Mesenchymal stem cell (in vitro differentiated cells and primary cell): Measurements from ENCODE around the gene KIF26B.

Source experiments
- DNase-seq: peaks from one replicate; pipeline ENCODE4 v3.0.0-alpha.2; 2013
- H2AFZ ChIP-seq: one replicate; pipeline ENCODE4 v1.6.1; 2013; ENCODE audit warnings: low read depth, mild to moderate bottlenecking, control low read depth, inconsistent platforms, low read length, moderate library complexity
- H2AK5ac ChIP-seq: 2 replicates; pipeline ENCODE4 v1.6.1; 2013; ENCODE audit warnings: low read length, moderate library complexity, mild to moderate bottlenecking, inconsistent platforms; ENCODE audit not compliant: severe bottlenecking
- H2BK120ac ChIP-seq: one replicate; pipeline ENCODE4 v1.6.1; 2013; ENCODE audit warnings: low read depth, mild to moderate bottlenecking, inconsistent platforms, low read length, moderate library complexity
- H2BK12ac ChIP-seq, 2 experiments: one replicate each; pipeline ENCODE4 v1.6.1; 2013; ENCODE audit warnings: inconsistent platforms in 2 of 2, low read length in 2 of 2, mild to moderate bottlenecking in 2 of 2, moderate library complexity in 2 of 2, control low read depth in 1 of 2
- H2BK15ac ChIP-seq: one replicate; pipeline ENCODE4 v1.6.1; 2013; ENCODE audit warnings: mild to moderate bottlenecking, low read depth, inconsistent platforms; ENCODE audit not compliant: poor library complexity, severe bottlenecking
- H2BK5ac ChIP-seq: 2 replicates; pipeline ENCODE4 v1.6.1; 2013; ENCODE audit warnings: low read depth, mild to moderate bottlenecking, low read length, control low read depth, inconsistent platforms; ENCODE audit not compliant: poor library complexity, severe bottlenecking
- H3K14ac ChIP-seq, 2 experiments: one replicate each; pipeline ENCODE4 v1.6.1; 2013; ENCODE audit warnings: inconsistent platforms in 2 of 2, low read length in 2 of 2, control low read depth in 1 of 2, mild to moderate bottlenecking in 1 of 2, moderate library complexity in 1 of 2
- H3K18ac ChIP-seq, 2 experiments: one replicate each; pipeline ENCODE4 v1.6.1; 2013; ENCODE audit warnings: inconsistent platforms in 2 of 2, low read length in 2 of 2, control low read depth in 1 of 2, low read depth in 1 of 2, mild to moderate bottlenecking in 1 of 2
- H3K23ac ChIP-seq, 2 experiments: one replicate each; pipeline ENCODE4 v1.6.1; 2013; ENCODE audit warnings: inconsistent platforms in 2 of 2, low read length in 2 of 2, mild to moderate bottlenecking in 2 of 2, moderate library complexity in 2 of 2, control low read depth in 1 of 2
- H3K27ac ChIP-seq: 2 replicates; pipeline ENCODE4 v1.5.1; 2013; ENCODE audit warnings: mild to moderate bottlenecking, moderate library complexity, low read length, control low read depth, inconsistent platforms; ENCODE audit not compliant: poor library complexity, severe bottlenecking
- H3K27me3 ChIP-seq, 2 experiments: 2 replicates each; pipeline versions ENCODE4 v1.6.1 to v1.7.0; 2013; ENCODE audit warnings: low read length in 2 of 2, mild to moderate bottlenecking in 2 of 2, moderate library complexity in 2 of 2, control low read depth in 1 of 2, inconsistent platforms in 1 of 2; ENCODE audit not compliant: control insufficient read depth in 1 of 2, insufficient read depth in 1 of 2
- H3K36me3 ChIP-seq, 2 experiments: 2 replicates each; pipeline versions ENCODE4 v1.6.1 to v1.7.0; 2013; ENCODE audit warnings: low read length in 2 of 2, control low read depth in 1 of 2, inconsistent platforms in 1 of 2, low read depth in 1 of 2, mild to moderate bottlenecking in 1 of 2; ENCODE audit not compliant: insufficient read depth in 2 of 2, control insufficient read depth in 1 of 2
- H3K4ac ChIP-seq, 2 experiments: one replicate each; pipeline ENCODE4 v1.6.1; 2013; ENCODE audit warnings: inconsistent platforms in 2 of 2, low read length in 2 of 2, mild to moderate bottlenecking in 2 of 2, moderate library complexity in 2 of 2, control low read depth in 1 of 2, low read depth in 1 of 2
- H3K4me1 ChIP-seq: 2 replicates; pipeline ENCODE4 v1.6.1; 2013; ENCODE audit warnings: low read depth, low read length, control low read depth; ENCODE audit not compliant: control insufficient read depth, insufficient read depth
- H3K4me2 ChIP-seq: 2 replicates; pipeline ENCODE4 v1.6.1; 2013; ENCODE audit warnings: low read length, mild to moderate bottlenecking, inconsistent platforms; ENCODE audit not compliant: poor library complexity, severe bottlenecking
- H3K4me3 ChIP-seq, 2 experiments: 2 replicates each; pipeline versions ENCODE4 v1.5.1 to v1.7.0; 2013; ENCODE audit warnings: low read length in 2 of 2, mild to moderate bottlenecking in 2 of 2, control low read depth in 1 of 2, low read depth in 1 of 2; ENCODE audit not compliant: insufficient read depth in 1 of 2
- H3K79me1 ChIP-seq: replicated peaks from 2 replicates; pipeline ENCODE4 v1.6.1; 2013; ENCODE audit warnings: mild to moderate bottlenecking, control low read depth, low read length, inconsistent platforms; ENCODE audit not compliant: poor library complexity, severe bottlenecking
- H3K9ac ChIP-seq: 2 replicates; pipeline ENCODE4 v1.7.0; 2013; ENCODE audit warnings: mild to moderate bottlenecking, low read length, moderate library complexity
- H3K9me3 ChIP-seq: 2 replicates; pipeline ENCODE4 v1.7.0; 2013; ENCODE audit warnings: mild to moderate bottlenecking, low read length; ENCODE audit not compliant: control insufficient read depth
- H4K8ac ChIP-seq: one replicate; pipeline ENCODE4 v1.6.1; 2013; ENCODE audit warnings: inconsistent platforms, mild to moderate bottlenecking, low read length, moderate library complexity
- H4K91ac ChIP-seq: one replicate; pipeline ENCODE4 v1.6.1; 2013; ENCODE audit warnings: mild to moderate bottlenecking, low read length, inconsistent platforms
- WGBS: methylation state at CpG from one replicate; pipeline ENCODE4 v1.1.7; 2013; ENCODE audit warnings: mixed read lengths; 5-methylcytosine and 5-hydroxymethylcytosine counted together

The KIF26B gene

DNA sequence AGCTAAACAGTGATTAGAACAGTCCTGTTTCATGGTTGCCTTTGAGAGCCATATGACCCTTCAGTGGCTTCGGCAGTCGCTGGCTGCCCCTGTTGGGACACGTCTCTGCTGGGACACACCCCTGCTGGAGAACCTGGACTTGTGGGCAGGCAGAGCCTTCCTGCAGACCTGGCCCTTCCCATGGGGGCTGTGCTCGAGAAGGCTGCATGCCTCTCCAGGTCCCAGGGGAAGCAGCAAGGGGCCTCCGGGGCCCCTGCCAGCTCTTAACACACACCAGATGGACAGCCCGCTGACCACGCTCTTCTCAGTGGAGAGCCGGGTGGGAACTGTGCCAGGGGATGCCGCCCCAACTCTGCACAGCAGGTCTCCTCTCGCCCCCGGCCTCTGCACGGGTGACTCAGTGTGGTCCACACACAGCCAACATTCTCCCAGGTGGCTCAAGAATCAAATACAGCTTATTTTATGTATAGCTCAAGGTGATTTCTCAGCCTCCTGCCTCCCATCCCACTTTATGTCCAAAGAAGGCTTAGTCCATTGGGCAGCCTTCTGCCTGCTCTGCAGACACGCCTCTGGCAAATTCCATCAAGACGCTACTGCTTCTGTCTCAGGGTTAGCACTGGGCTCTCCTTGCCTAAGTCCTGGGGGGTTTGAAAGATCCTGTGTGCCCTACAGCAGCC, 450.8 kb downstream of the KIF26B start:
- peaks cover 17% of the 10 kb centered on the region for H3K4me1 ChIP-seq
- peak overlapping the region in 1 of 2 experiments; percentile 43 for H3K4me3 ChIP-seq
- peak overlapping the region; percentile 23 to 29 for H2BK12ac ChIP-seq
- H2AFZ ChIP-seq = no peak overlapping the region
- no peaks in the 10 kb centered on the region for H3K9me3 ChIP-seq
- H3K79me1 ChIP-seq = no peaks in the 10 kb centered on the region
- WGBS = 34% methylated on average over 12 of the region's 14 CpGs
- no peak overlapping the region for H3K14ac ChIP-seq
- peak overlapping the region; percentile 40 for H3K9ac ChIP-seq
- peak overlapping the region; percentile 38 for H4K8ac ChIP-seq
- peaks cover 8 to 22% of the 10 kb centered on the region in 2 experiments for H3K27me3 ChIP-seq
- peak overlapping the region; percentile 31 for H4K91ac ChIP-seq
- H3K36me3 ChIP-seq = peaks cover 0 to 4% of the 10 kb centered on the region in 2 experiments
- H2AK5ac ChIP-seq = no peak overlapping the region
- peak; percentile 70 for DNase-seq
- peak overlapping the region; percentile 35 for H2BK120ac ChIP-seq
- H3K4me2 ChIP-seq = peak overlapping the region; percentile 1
- H2BK5ac ChIP-seq = no peak overlapping the region
- no peak overlapping the region for H3K23ac ChIP-seq
- H3K18ac ChIP-seq = peak overlapping the region; percentile 41 to 46
- H3K4ac ChIP-seq = peak overlapping the region in 1 of 2 experiments; percentile 14
- H2BK15ac ChIP-seq = no peak overlapping the region
- H3K27ac ChIP-seq = no peak overlapping the region

DNA sequence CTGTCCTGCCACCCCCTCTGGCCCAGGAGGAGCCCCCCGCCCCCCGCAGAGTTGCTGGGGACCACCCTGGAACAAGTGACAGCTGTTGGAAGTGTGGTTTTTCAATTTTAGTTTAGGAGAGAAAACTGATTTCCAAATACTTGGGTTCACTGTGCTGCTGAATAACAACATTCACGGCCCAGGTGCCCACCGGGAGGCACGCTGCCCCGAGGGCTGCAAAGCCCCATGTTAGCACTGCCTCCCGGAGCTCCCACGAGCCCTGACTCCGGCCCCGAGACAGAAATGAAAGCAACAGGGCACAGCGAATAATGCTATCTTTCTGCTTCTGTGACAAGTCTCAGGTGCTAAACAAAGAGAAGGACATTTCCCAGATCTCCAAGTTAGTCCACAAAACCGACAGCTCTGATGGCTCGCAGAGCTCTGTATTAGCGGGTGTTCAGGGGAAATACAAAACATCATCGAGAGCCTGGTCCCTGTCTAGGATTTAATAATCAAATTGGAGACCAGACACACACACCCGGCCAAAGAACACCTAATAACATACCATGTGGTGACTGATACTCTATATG, 451.5 kb downstream of the KIF26B start:
- Histone ChIP-seq H2BK5ac (no peak overlapping the region), H2AFZ (no peak overlapping the region), H3K4ac (no peak overlapping the region), H3K4me3 (no peak overlapping the region), H3K14ac (no peak overlapping the region), H2BK15ac (peak overlapping the region; percentile 44), H3K23ac (no peak overlapping the region), H3K79me1 (no peaks in the 10 kb centered on the region), H2BK12ac (peak overlapping the region in 1 of 2 experiments; percentile 73), H3K4me1 (peaks cover 17% of the 10 kb centered on the region), H4K91ac (no peak overlapping the region), H3K4me2 (peak overlapping the region; percentile 1), H2BK120ac (peak overlapping the region; percentile 12), H3K9ac (no peak overlapping the region), H3K9me3 (no peaks in the 10 kb centered on the region), H3K36me3 (peaks cover 0 to 4% of the 10 kb centered on the region in 2 experiments), H3K27me3 (peaks cover 8 to 22% of the 10 kb centered on the region in 2 experiments), H3K18ac (peak overlapping the region; percentile 38 to 71), H3K27ac (no peak overlapping the region), H4K8ac (peak overlapping the region; percentile 38), H2AK5ac (no peak overlapping the region)
- WGBS = 60% methylated on average over 14 of the region's 16 CpGs
- DNase-seq = no peak

DNA sequence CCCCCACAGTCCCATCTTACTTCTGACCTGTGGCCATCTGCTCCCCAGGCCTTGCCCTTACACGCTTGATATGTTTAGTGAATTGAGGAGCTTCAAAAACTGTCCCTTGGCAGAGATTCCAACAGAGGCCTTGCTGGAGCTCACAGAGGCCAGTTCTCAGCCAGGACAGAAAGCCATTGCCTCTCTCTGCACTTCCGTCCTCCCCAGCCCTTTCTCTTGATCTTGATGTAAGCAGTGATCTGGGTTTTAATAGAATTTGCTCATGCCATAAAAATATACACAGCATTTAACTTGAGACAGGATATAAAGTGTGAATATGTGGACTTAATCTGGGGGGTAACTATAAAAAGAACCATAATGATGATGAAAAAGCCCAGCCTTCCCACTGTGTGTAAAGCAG, 453.5 kb downstream of the KIF26B start:
- H3K9ac ChIP-seq = no peak overlapping the region
- H2BK5ac ChIP-seq = no peak overlapping the region
- H3K4ac ChIP-seq = peak overlapping the region in 1 of 2 experiments; percentile 20
- H2BK12ac ChIP-seq = peak overlapping the region in 1 of 2 experiments; percentile 69
- H3K27me3 ChIP-seq = peaks cover 5 to 18% of the 10 kb centered on the region in 2 experiments
- H3K4me2 ChIP-seq = no peak overlapping the region
- no peak overlapping the region for H4K8ac ChIP-seq
- no peak overlapping the region for H3K4me3 ChIP-seq
- H3K9me3 ChIP-seq = no peaks in the 10 kb centered on the region
- no peak overlapping the region for H2AK5ac ChIP-seq
- no peaks in the 10 kb centered on the region for H3K79me1 ChIP-seq
- H4K91ac ChIP-seq = no peak overlapping the region
- WGBS = 80% methylated on average over 1 of the region's 2 CpGs
- H2BK15ac ChIP-seq = peak overlapping the region; percentile 37
- H3K18ac ChIP-seq = no peak overlapping the region
- H3K36me3 ChIP-seq = peaks cover 0 to 7% of the 10 kb centered on the region in 2 experiments
- H3K14ac ChIP-seq = no peak overlapping the region
- no peak overlapping the region for H3K23ac ChIP-seq
- no peak overlapping the region for H3K27ac ChIP-seq
- no peak overlapping the region for H2AFZ ChIP-seq
- no peak for DNase-seq
- peaks cover 17% of the 10 kb centered on the region for H3K4me1 ChIP-seq
- no peak overlapping the region for H2BK120ac ChIP-seq

DNA sequence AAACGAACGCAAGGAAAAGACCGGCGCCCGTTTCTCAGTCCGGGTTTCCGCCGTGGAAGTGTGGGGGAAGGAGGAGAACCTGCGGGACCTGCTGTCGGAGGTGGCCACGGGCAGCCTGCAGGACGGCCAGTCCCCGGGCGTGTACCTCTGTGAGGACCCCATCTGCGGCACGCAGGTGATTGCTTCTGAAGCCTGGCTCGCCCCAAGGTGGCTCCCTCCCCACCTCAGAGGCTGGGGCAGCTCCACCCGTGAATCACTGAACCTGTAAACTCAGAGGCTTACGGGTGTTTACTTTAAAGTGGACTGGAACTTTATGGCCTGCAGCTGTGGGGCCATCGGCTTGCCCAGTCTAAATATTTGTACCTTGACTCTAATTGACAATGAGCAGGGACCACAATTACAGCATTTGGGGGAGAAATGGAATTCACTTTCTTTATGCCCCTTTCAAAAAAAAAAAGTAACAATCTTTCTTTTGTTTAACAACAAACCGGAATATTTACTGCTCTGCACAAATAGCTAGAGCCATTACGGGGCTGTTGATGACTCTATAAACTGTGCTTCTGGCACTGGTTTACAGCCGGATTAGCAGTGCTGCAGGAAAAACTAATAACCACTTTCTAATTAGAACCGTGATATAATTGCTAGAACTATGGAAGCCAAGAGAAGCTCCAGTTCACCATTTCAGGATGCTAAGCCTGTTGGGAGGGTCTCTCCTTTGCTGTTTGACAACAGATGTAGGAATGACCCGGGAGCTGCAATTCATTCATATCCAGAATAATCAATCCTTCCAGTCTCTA, 454.8 kb downstream of the KIF26B start:
- Histone ChIP-seq H3K9ac (no peak overlapping the region), H3K23ac (no peak overlapping the region), H3K9me3 (no peaks in the 10 kb centered on the region), H4K91ac (no peak overlapping the region), H2BK12ac (peak overlapping the region in 1 of 2 experiments; percentile 75), H3K4me3 (no peak overlapping the region), H3K27ac (no peak overlapping the region), H3K14ac (no peak overlapping the region), H4K8ac (peak overlapping the region; percentile 38), H3K4me2 (no peak overlapping the region), H3K4me1 (peaks cover 17% of the 10 kb centered on the region), H3K18ac (peak overlapping the region; percentile 14 to 50), H2BK15ac (no peak overlapping the region), H2BK120ac (peak overlapping the region; percentile 24), H3K36me3 (peaks cover 0 to 7% of the 10 kb centered on the region in 2 experiments), H2AFZ (no peak overlapping the region), H3K4ac (peak overlapping the region in 1 of 2 experiments; percentile 24), H2BK5ac (no peak overlapping the region), H3K27me3 (peaks cover 5 to 18% of the 10 kb centered on the region in 2 experiments), H3K79me1 (no peaks in the 10 kb centered on the region), H2AK5ac (no peak overlapping the region)
- DNase-seq = peak; percentile 31
- 55% methylated on average over 23 of the region's 25 CpGs for WGBS
